Activated T-helper 1 cell treated with anti-CD3 and anti-CD28 coated beads, Interleukin-2, amount 50 U/mL, for 16 hours (primary cell): Measurements from ENCODE around the gene ZNF853.
"Not testable (repeated sequence)": the region's sequence is repeated elsewhere in the genome, so short reads cannot be mapped to it uniquely, and the experiment has no call there.

Experiments used
- DNase-seq, 2 donors: peaks; one replicate each; pipeline ENCODE4 v3.0.0-alpha.2; 2020; ENCODE audit warnings: low read depth in 1 of 2, low spot score in 1 of 2

Gene ZNF853

GRCh38 chr7:6606866-6607583 is 8.4 kb upstream of the ZNF853 start:
- no peak for DNase-seq

- DNase-seq, result no peak
Measured at GRCh38 chr7:6607651-6608051, 7.8 kb upstream of the ZNF853 start.

GRCh38 chr7:6608081-6608480 is 7.3 kb upstream of the ZNF853 start:
- no peak for DNase-seq

- DNase-seq, result no peak
Measured at GRCh38 chr7:6608794-6609193, 6.6 kb upstream of the ZNF853 start.

- no peak for DNase-seq
Measured at GRCh38 chr7:6612819-6613218, 2.6 kb upstream of the ZNF853 start.

GRCh38 chr7:6613706-6614105 is 1.7 kb upstream of the ZNF853 start:
- DNase-seq, result no peak

- no peak for DNase-seq
Measured at GRCh38 chr7:6615723-6616555, 529 bp downstream of the ZNF853 start.

GRCh38 chr7:6616854-6617643 is 1.6 kb downstream of the ZNF853 start:
- no peak for DNase-seq

GRCh38 chr7:6618621-6619020 is 3.2 kb downstream of the ZNF853 start:
- DNase-seq, result no peak

- DNase-seq, result no peak
Measured at GRCh38 chr7:6619961-6620360, 4.6 kb downstream of the ZNF853 start.

GRCh38 chr7:6621195-6622133 is 6.1 kb downstream of the ZNF853 start:
- no peak for DNase-seq

GRCh38 chr7:6622134-6622710 is 6.8 kb downstream of the ZNF853 start:
- no peak for DNase-seq

- no peak for DNase-seq
Measured at GRCh38 chr7:6623589-6624245, 8.3 kb downstream of the ZNF853 start.

- DNase-seq, result no peak
Measured at GRCh38 chr7:6624246-6624611, 8.8 kb downstream of the ZNF853 start.

GRCh38 chr7:6628045-6628444 is 12.6 kb downstream of the ZNF853 start:
- DNase-seq, result no peak

GRCh38 chr7:6630007-6630849 is 14.8 kb downstream of the ZNF853 start:
- DNase-seq, result no peak

- no peak for DNase-seq
Measured at GRCh38 chr7:6631605-6632004, 16.2 kb downstream of the ZNF853 start.

- DNase-seq, result no peak
Measured at GRCh38 chr7:6634021-6634420, 18.6 kb downstream of the ZNF853 start.

GRCh38 chr7:6634971-6635370 is 19.6 kb downstream of the ZNF853 start:
- DNase-seq, result not testable (repeated sequence)
